Thoracic aorta (tissue), 2 donors: Measurements from ENCODE around the gene PRDX2. TPM values are rescaled to one million over a fixed set of nuclear protein-coding genes. Genes with fewer than 3 reads are reported as not detected.
"Not testable (repeated sequence)": the region's sequence is repeated elsewhere in the genome, so short reads cannot be mapped to it uniquely, and the experiment has no call there.

Experiments
- ATAC-seq: fragments of 150-250 bp; one replicate; pipeline ENCODE4 v1.8.0; 2017; ENCODE audit warnings: low read depth; ENCODE audit not compliant: insufficient number of reproducible peaks, low FRiP score
- DNase-seq: peaks from one replicate; pipeline ENCODE4 v3.0.0-alpha.2; 2020; ENCODE audit warnings: low spot score
- H3K27ac ChIP-seq, 2 donors: fragments of 200-600 bp; sonication (generic); 1 replicate in 1 of 2; 2 replicates in 1 of 2; pipeline ENCODE4 v1.5.1; 2016; ENCODE audit warnings: mild to moderate bottlenecking in 2 of 2, moderate library complexity in 2 of 2
- H3K27me3 ChIP-seq: fragments of 200-600 bp; sonication (generic); replicated peaks from 2 replicates; pipeline ENCODE4 v1.6.0; 2016; ENCODE audit warnings: mild to moderate bottlenecking; ENCODE audit not compliant: insufficient read depth
- H3K36me3 ChIP-seq: fragments of 200-600 bp; sonication (generic); one replicate; pipeline ENCODE4 v1.5.1; 2016
- H3K4me1 ChIP-seq, 2 donors: fragments of 200-600 bp; sonication (generic); 1 replicate in 1 of 2; 2 replicates in 1 of 2; pipeline versions ENCODE4 v1.5.1 to v1.6.0; 2016; ENCODE audit warnings: low read depth in 2 of 2, mild to moderate bottlenecking in 1 of 2; ENCODE audit not compliant: control insufficient read depth in 1 of 2
- H3K4me3 ChIP-seq: fragments of 200-600 bp; sonication (generic); 2 replicates; pipeline ENCODE4 v1.5.1; 2016; ENCODE audit warnings: mild to moderate bottlenecking
- H3K9me3 ChIP-seq: fragments of 200-600 bp; sonication (generic); 2 replicates; pipeline ENCODE4 v1.5.1; 2016
- total RNA-seq, 2 donors: library from RNA; depleted of rRNA; stranded (reverse); fragments of >200 nt; gene quantifications; one replicate each; pipeline versions ENCODE4 v1.1.0 to v1.2.3, GENCODE V29; 2016
- TF ChIP-seq, protein P1 (sequence below): fragments of 200-600 bp; sonication (generic); IDR thresholded peaks from one replicate; pipeline ENCODE4 v1.5.1; 2019; ENCODE audit warnings: antibody characterized with exemption

The PRDX2 gene
- total RNA-seq, 2 donors from 2014 or later, result 107 to 235 TPM

DNA sequence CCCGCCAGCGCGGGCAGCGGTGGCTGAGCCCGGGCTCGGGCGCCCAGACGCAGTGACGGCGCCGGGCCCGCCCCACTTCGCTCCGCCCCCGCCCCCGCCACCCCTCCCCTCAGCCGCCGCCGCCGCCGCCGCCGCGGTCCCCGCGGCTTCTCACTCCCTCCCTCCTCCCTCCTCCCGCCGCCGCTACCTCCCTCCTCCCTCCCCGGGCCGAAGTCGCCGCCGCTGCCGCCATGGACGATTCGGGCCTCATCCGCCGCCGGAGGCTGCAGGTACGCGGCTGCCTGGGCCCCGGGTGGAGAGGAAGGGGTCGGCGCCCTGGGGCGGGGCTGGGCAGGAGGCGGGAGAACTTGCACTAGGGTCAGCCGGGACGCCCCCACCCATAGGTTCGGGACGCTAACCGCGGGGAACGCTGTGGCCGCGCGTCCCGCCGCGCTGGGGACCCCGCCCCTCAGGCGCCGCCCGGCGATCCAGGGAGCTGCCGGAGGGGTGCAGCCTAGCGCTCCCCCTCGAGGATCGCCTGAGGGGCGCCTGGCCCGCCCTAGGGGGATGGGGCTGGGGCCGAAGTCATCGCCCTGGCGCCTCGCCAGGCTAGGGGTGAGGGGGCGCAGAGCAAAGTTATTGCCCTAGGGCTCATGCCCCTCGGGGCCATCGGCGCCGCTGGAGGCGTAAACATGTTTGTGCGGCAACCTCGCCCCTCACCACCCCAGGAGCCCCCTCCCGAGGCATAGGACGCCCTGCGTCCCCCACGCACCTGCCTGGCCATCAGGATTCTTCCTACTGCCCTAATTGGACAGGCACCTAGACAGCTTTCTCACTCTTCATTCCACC is 32.4 kb upstream of the PRDX2 start:
- DNase-seq, result no peak
- Histone ChIP-seq H3K27ac (peak overlapping the region in 1 of 2 donors; percentile 28), H3K4me3 (peak overlapping the region; percentile 57), H3K9me3 (no peaks in the 10 kb centered on the region), H3K4me1 (peaks cover 5 to 15% of the 10 kb centered on the region in 2 donors), H3K27me3 (peaks cover 42% of the 10 kb centered on the region), H3K36me3 (no peaks in the 10 kb centered on the region)
- TF ChIP-seq, protein P1, sequence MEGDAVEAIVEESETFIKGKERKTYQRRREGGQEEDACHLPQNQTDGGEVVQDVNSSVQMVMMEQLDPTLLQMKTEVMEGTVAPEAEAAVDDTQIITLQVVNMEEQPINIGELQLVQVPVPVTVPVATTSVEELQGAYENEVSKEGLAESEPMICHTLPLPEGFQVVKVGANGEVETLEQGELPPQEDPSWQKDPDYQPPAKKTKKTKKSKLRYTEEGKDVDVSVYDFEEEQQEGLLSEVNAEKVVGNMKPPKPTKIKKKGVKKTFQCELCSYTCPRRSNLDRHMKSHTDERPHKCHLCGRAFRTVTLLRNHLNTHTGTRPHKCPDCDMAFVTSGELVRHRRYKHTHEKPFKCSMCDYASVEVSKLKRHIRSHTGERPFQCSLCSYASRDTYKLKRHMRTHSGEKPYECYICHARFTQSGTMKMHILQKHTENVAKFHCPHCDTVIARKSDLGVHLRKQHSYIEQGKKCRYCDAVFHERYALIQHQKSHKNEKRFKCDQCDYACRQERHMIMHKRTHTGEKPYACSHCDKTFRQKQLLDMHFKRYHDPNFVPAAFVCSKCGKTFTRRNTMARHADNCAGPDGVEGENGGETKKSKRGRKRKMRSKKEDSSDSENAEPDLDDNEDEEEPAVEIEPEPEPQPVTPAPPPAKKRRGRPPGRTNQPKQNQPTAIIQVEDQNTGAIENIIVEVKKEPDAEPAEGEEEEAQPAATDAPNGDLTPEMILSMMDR, result no peak
- no peak for ATAC-seq

DNA sequence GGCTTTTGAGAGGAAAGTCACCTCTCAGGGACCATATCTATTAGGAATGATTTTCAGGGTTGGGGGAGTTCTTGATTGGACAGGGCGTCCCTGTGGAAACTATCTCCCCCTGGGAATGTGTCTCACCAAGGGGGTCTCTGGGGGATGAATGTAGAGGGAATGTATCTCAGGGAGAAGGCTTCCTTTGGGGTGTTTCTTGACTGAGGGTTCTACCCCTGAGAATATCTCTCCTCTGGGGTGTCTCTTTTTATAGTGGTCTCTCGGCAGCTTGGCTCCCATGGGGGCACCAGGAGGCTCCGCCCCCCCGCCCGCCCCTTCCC is 31.8 kb upstream of the PRDX2 start:
- Histone ChIP-seq H3K27me3 (peaks cover 45% of the 10 kb centered on the region), H3K36me3 (no peaks in the 10 kb centered on the region), H3K4me1 (peaks cover 2 to 9% of the 10 kb centered on the region in 2 donors), H3K27ac (no peak overlapping the region), H3K4me3 (no peak overlapping the region), H3K9me3 (no peaks in the 10 kb centered on the region)
- DNase-seq (no peak), ATAC-seq (no peak)
- TF ChIP-seq, protein P1, result no peak

DNA sequence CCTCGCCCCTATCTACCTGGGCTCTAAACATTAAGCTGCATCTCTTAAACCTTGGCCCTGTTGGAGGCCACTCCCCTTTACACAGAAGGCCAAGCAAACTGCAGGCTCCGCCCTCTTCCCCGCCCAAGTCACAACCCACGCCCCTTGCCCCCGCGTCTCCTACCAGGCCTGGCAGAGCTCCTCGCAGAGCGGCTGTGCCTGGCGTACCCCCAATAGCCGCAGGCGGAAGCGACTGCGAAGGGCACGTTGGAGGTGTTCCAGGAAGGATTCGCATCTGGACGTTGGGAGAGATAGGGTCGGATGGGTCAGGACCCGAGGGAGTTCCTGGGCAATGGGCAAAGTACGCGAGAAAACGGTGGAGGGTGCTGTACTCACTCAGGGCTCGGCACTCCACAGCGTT is 26.9 kb upstream of the PRDX2 start:
- Histone ChIP-seq H3K36me3 (no peaks in the 10 kb centered on the region), H3K4me3 (no peak overlapping the region), H3K4me1 (peaks cover 0 to 3% of the 10 kb centered on the region in 2 donors), H3K27ac (no peak overlapping the region), H3K9me3 (no peaks in the 10 kb centered on the region), H3K27me3 (peaks cover 13% of the 10 kb centered on the region)
- no peak for ATAC-seq
- TF ChIP-seq, protein P1, result no peak
- DNase-seq, result no peak

DNA sequence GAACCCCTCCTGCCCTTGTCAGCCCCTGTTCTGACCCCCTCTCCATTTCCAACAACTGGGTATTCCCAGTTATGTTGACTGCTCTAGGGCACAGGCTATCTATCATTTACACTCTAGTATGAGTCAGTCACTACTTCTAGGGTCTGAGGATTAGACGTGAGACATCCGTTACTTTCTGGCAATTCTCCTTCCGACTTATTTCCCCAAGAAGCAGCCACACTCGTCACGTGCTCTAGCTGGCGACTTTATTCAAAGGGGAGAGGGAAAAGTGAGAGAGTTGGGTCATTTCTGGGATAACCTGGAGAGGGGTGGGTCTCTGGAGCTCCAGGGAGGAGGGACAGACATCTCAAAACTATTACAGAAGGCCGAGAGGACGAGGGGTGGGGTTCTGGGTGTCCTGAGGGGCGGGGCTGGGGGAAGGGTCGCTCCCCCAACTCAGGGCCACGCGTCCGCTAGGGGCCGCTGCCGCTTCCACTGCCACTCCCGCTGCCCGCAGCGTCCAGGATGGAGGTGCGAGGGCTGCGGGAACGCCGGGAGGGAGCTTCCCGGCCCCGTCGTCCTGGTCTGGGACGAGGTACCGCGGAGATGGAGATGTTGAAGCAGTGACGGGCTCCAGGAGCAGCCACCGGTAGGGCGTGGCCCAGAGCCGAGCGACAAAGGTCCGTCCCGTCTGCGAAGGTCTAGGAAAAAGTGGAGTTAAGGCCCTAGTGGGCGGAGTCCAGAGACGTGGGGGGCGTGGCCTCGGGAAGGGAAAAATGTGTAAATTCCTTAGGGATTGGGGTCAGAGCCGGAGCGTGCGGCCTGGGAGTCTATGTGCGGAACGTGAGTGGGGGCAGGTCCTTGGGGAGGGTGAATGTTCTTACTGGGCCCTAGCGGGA is 23.9 kb upstream of the PRDX2 start:
- ATAC-seq (no peak), DNase-seq (no peak)
- Histone ChIP-seq H3K27me3 (peaks cover 8% of the 10 kb centered on the region), H3K9me3 (no peaks in the 10 kb centered on the region), H3K4me3 (no peak overlapping the region), H3K27ac (no peak overlapping the region), H3K36me3 (no peaks in the 10 kb centered on the region), H3K4me1 (peaks cover 0 to 3% of the 10 kb centered on the region in 2 donors)
- TF ChIP-seq, protein P1, result no peak

DNA sequence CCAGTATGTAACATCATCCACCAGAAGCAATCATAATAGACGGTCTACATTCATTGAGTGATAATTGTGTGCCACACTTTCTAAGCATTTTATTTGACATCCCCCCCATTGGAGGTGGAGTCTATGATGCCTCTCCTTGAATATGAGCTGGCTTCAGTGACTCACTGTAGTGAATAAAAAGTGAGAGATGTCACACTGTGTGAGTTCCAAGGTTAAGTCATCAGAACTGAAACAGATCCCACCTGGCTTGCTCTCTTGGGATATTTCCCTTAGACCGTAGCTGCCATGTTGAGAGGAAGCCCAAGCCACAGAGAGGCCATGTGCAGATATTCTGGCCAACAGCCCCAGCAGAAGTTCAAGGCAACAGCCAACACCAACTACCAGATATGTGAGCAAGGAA is 20.2 kb upstream of the PRDX2 start:
- Histone ChIP-seq H3K9me3 (no peaks in the 10 kb centered on the region), H3K4me3 (no peak overlapping the region), H3K27me3 (no peaks in the 10 kb centered on the region), H3K36me3 (no peaks in the 10 kb centered on the region), H3K4me1 (peaks cover 0 to 3% of the 10 kb centered on the region in 2 donors), H3K27ac (no peak overlapping the region)
- DNase-seq (no peak), ATAC-seq (no peak)
- TF ChIP-seq, protein P1, result no peak

DNA sequence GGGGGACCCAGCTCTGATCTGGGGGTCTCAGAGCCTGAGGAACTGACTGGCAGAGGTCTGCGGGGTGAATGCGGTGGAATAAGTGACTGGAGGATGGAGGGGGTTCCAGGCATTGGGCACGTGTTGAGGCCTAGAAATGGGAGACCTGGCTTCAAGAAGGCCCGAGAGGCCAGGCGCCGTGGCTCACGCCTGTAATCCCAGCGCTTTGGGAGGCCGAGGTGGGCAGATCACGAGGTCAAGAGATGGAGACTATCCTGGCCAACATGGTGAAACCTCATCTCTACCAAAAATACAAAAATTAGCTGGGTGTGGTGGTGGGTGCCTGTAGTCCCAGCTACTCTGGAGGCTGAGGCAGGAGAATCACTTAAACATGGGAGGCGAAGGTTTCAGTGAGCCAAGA is 16.2 kb upstream of the PRDX2 start:
- not testable (repeated sequence) for H3K4me3 ChIP-seq, H3K9me3 ChIP-seq, H3K27ac ChIP-seq, ATAC-seq, H3K36me3 ChIP-seq, H3K4me1 ChIP-seq, H3K27me3 ChIP-seq, DNase-seq

DNA sequence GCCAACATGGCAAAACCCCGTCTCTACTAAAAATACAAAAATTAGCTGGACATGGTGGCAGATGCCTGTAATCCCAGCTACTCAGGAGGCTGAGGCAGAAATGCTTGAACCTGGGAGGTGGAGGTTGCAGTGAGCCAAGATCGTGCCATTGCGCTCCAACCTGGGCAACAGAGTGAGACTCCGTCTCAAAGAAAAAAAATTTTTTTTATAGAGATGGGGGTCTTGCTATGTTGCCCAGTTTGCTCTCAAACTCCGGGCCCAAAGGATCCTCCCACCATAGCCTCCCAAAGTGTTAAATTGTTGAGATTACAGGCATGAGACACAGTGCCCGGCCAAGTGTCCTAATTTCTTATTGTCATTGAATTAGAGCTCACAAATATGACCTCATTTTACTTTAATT is 15.6 kb upstream of the PRDX2 start:
- ATAC-seq, H3K9me3 ChIP-seq, H3K27me3 ChIP-seq, DNase-seq, H3K36me3 ChIP-seq, H3K4me3 ChIP-seq, H3K4me1 ChIP-seq, H3K27ac ChIP-seq: not testable (repeated sequence)
